Measurements from ENCODE around the gene SMAD6. TPM values are rescaled to one million over a fixed set of nuclear protein-coding genes. Genes with fewer than 3 reads are reported as not detected.

Gene SMAD6
- total and polyA plus RNA-seq, 2 of the 4 experiments (the other 2 are of a cell fraction) = 4.8 to 8.5 TPM

DNA sequence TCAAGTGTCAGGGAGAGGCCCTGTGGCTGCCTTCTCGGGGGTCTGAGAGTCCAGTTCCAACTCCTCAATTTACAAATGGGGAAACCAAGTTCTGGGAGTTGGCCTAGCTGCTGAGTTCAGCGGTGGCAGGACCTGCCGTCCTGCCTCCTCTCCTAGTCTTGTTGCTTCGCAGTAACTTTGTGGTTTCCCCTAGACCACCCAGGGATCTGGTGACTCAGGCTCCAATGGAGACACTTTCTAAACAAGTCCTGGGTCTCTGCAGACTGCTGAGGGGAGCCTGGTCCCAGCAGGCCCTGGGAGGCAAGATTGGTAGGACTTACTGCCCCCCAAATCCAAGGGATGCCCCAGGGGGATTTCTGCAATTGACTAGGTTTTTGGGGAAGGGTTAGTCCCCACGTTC lies 83.6 kb downstream of the SMAD6 start:
- peak; percentile 86 for DNase-seq
- H3K4me1 ChIP-seq (ENCODE audit: control insufficient read depth, insufficient read depth, low read length) = peaks cover 54% of the 10 kb centered on the region
- H4K8ac ChIP-seq (ENCODE audit: low read depth in 2 of 2, low read length in 2 of 2) = peak overlapping the region; percentile 38 to 90; a peak in 3 of 4 replicates
- 14% methylated on average over 4 of the region's 5 CpGs; no CpG with 5 or more reads in 1 of the 2 experiments for WGBS, 2 experiments (ENCODE audit: extremely low coverage in 2 of 2, insufficient read length in 1 of 2)
- H3K4me2 ChIP-seq (ENCODE audit: low read depth, low read length) = no peak overlapping the region
- H3K18ac ChIP-seq (ENCODE audit: low read depth, low read length) = peak overlapping the region; percentile 31; the same call in 1 of the 2 replicates
- H2BK20ac ChIP-seq (ENCODE audit: low read depth, low read length) = peak overlapping the region; percentile 96
- peaks cover 55% of the 10 kb centered on the region for H3K9me1 ChIP-seq (ENCODE audit: insufficient read depth, low read length)
- peak overlapping the region; percentile 32; the same call in 1 of the 2 replicates for H4K5ac ChIP-seq (ENCODE audit: low read depth, low read length)
- intact Hi-C loops (cut with micrococcal nuclease) (loop anchor here (5.0 kb wide), 2 partner anchors 78 to 163 kb away; no protein-coding TSS in a partner anchor), in situ Hi-C loops (cut with MboI; ENCODE audit: low sequenced_read_pairs) (no loop called here), dilution Hi-C loops (cut with HindIII; ENCODE audit: low sequenced_read_pairs, unreplicated experiment) (no loop called here)
- no peak overlapping the region for H3K4me3 ChIP-seq (ENCODE audit: insufficient read depth, low read depth, low read length)
- peak overlapping the region; percentile 99 for H3K4ac ChIP-seq (ENCODE audit: low read depth, low read length)
- peak overlapping the region; percentile 90 for H3K14ac ChIP-seq (replicated peaks; ENCODE audit: low read depth, low read length)
- TF ChIP-seq FOS (IDR thresholded peaks at IDR 0.05; ENCODE audit: low read depth, low read length) = peak; percentile 87
- no peak; the same call in 1 of the 2 replicates for TF ChIP-seq SMC3 (IDR thresholded peaks at IDR 0.05; ENCODE audit: low read depth, low read length)
- H3K56ac ChIP-seq (ENCODE audit: extremely low read depth, insufficient read depth, low read length) = peak overlapping the region; percentile 60; the same call in 1 of the 2 replicates
- H3K27ac ChIP-seq (ENCODE audit: insufficient read depth, low read length) = peak overlapping the region; percentile 21; the same call in 1 of the 2 replicates
- no TSS peak for BruUV-seq (replicated peaks)
- H2BK15ac ChIP-seq (ENCODE audit: low read depth, low read length) = peak overlapping the region; percentile 91; the same call in 2 of the 3 replicates
- H2AK9ac ChIP-seq (replicated peaks; ENCODE audit: low read depth, low read length, poor library complexity) = peak overlapping the region; percentile 88
- H4K20me1 ChIP-seq (ENCODE audit: insufficient read depth, low read length) = no peaks in the 10 kb centered on the region
- CTCF ChIA-PET = no interaction called here
- H3K23ac ChIP-seq (ENCODE audit: low read depth, low read length) = peak overlapping the region; percentile 89
- H3K9ac ChIP-seq (ENCODE audit: low read depth, low read length) = no peak overlapping the region
- H2AK5ac ChIP-seq (ENCODE audit: low read depth, low read length) = peak overlapping the region; percentile 95
- ATAC-seq (ENCODE audit: low read depth) = peak; percentile 47
- POLR2A ChIA-PET (ENCODE audit: unreplicated experiment) = no interaction called here
- H3K79me1 ChIP-seq (ENCODE audit: low read depth in 1 of 2, low read length in 2 of 2) = peaks cover 13 to 48% of the 10 kb centered on the region in 2 experiments
- no peaks in the 10 kb centered on the region for H3K27me3 ChIP-seq (ENCODE audit: control insufficient read depth, insufficient read depth, low read length)
- peaks cover 5% of the 10 kb centered on the region; the same call in 1 of the 2 replicates for H3K36me3 ChIP-seq (ENCODE audit: control insufficient read depth, insufficient read depth, low read length)
- H2BK5ac ChIP-seq (ENCODE audit: low read depth, low read length, poor library complexity, severe bottlenecking) = peak overlapping the region; percentile 75
- H4K91ac ChIP-seq (ENCODE audit: insufficient read depth, low read depth, low read length) = peak overlapping the region; percentile 95
- H3K9me3 ChIP-seq (ENCODE audit: control insufficient read depth, insufficient read depth, low read length) = no peaks in the 10 kb centered on the region
- peak overlapping the region; percentile 70 for H2AFZ ChIP-seq (replicated peaks; ENCODE audit: low read length, poor library complexity)
- H2BK120ac ChIP-seq (ENCODE audit: low read depth, low read length) = peak overlapping the region; percentile 98

Data from IMR-90 (cell line).